Muscle of arm (tissue), 12 donors: Measurements from ENCODE around the gene CHTF18. TPM values are rescaled to one million over a fixed set of nuclear protein-coding genes. Genes with fewer than 3 reads are reported as not detected.
"Not testable (repeated sequence)": the region's sequence is repeated elsewhere in the genome, so short reads cannot be mapped to it uniquely, and the experiment has no call there.

Experiments
- DNase-seq: peaks from one replicate; pipeline ENCODE4 v3.0.0-alpha.2; 2013
- polyA plus RNA-seq, 12 donors: library from polyadenylated mRNA; unstranded; fragments of 120-200 nt; gene quantifications; one replicate each; pipeline ENCODE4 v1.2.1, GENCODE V29; 2013; ENCODE audit not compliant: insufficient read length in 12 of 12

Gene CHTF18
- polyA plus RNA-seq, 12 donors: 9.4 to 56.5 (median 13.5) TPM; not detected in 1

- peak; percentile 45 for DNase-seq
These were observed 37.1 kb downstream of the CHTF18 start for GRCh38 chr16:825341-826061.

DNA sequence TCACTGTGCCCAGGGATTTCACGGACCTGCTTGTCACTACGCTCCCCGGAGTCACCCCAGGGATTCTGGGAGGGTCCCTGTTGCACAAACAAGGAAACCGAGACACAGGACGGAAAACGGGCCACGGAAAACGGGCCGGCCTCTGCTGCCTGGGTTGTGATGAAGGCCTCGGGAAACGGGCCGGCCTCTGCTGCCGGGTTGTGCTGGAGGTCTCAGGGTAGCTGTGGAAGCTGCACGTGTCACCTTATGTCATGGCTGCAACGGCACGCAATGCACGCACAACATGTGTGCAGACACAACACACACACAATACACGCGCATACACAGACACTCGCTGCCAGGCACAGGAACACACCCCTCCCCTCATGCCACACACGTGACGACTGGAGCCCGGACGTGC lies 39.1 kb downstream of the CHTF18 start:
- no peak for DNase-seq

DNA sequence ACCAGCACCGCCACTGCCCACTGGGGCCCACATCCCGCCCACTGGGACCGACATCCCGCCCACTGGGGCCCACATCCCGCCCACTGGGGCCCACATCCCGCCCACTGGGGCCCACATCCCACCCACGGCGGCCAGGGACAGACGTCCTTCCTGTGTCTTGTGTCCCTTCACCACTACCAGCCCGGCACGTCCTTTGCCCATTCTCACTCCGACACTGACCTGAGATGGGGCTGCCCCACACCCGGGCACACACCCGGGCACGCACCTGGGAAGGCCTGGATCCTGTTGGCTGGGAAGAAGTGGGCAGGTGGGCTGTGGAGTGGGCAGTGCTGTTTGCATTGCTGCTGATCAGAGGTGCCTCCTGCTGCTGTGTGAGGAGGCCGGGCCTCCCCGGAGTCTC lies 40.5 kb downstream of the CHTF18 start:
- no peak for DNase-seq

DNA sequence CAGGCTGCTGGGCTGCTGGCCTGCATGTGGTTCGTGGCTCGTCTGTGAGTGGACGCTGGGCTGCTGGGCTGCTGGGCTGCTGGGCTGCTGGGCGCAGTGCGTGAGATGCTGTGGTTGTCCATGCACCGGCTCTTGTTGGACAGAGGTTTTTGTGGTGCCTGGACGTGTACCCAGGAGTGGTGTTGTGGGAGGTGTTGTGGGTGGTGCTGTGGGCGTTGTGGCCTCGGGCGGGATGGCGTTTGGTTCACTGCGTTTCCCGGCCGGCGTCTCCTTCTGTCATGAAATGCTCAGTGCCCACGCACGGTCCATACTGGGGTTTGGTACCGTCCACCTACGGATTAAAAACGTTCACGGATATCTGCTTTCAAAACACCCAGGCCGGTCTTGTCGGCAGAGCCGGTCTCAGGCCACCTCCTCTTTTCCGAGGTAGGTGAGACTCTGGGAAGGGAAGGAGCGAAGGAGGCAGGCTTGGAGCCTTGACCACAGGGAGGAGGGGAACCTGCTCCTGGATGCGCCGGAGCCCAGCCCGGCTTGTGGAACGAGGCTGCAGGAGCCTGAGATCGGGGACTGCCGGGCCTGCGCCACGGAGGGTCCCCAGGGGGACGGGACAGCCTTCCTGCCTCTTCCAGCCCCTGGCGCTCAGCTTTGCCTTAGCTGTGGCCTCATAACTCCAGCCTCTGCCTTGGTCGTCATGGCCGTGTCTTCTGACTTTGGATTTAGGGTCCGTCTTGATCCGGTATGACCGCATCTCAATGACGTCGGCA lies 41.9 kb downstream of the CHTF18 start:
- no peak for DNase-seq

- DNase-seq: no peak
These were observed 42.6 kb downstream of the CHTF18 start for GRCh38 chr16:830871-831570.

GRCh38 chr16:831571-832413 lies 43.4 kb downstream of the CHTF18 start:
- DNase-seq: no peak

GRCh38 chr16:832652-833336 lies 44.4 kb downstream of the CHTF18 start:
- DNase-seq: no peak

GRCh38 chr16:833411-833810 lies 45.0 kb downstream of the CHTF18 start:
- DNase-seq: no peak

DNA sequence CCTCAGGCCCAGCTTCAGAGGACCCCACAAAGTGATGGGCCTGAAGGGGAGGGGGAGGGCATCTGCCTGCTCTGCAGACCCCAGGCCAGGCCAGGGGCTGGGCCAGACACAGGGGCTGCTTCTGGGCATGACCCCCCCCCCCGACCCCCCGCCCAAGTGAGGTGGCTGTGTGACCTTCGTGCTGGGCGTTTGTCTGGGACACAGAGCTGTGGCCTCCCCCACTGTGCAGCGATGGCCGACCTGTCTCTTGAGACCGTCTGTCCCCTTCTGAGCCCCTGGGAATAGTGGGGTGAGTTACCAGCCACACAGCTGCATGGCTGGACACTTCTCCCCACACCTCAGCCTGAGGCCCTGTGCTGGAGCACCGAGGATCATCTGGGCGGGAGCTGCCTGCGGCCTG lies 47.0 kb downstream of the CHTF18 start:
- DNase-seq: no peak

- DNase-seq: no peak
These were observed 47.8 kb downstream of the CHTF18 start for GRCh38 chr16:836221-836620.

- not testable (repeated sequence) for DNase-seq
These were observed 48.4 kb downstream of the CHTF18 start for GRCh38 chr16:836822-837221.

DNA sequence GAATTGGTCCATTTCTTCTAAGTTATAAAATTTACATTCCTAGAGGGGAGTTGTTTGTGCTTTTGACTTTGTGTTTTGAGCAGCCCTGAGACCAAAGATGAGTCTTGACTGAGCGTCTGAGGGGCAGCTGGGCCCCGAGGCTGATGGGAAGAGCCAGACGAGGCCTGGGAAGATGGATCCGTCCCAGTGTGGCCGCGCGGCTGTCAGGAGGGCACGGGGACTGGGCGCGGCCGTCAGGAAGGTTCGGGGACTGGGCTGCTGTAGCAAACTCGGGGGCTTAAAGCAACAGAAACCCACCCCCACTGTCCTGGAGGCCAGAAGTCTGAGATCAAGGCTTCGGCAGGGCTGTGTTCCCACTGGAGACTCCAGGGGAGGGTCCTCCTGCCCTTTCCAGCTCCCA lies 50.3 kb downstream of the CHTF18 start:
- DNase-seq: no peak

- DNase-seq: no peak
These were observed 51.4 kb downstream of the CHTF18 start for GRCh38 chr16:839643-840408.

DNA sequence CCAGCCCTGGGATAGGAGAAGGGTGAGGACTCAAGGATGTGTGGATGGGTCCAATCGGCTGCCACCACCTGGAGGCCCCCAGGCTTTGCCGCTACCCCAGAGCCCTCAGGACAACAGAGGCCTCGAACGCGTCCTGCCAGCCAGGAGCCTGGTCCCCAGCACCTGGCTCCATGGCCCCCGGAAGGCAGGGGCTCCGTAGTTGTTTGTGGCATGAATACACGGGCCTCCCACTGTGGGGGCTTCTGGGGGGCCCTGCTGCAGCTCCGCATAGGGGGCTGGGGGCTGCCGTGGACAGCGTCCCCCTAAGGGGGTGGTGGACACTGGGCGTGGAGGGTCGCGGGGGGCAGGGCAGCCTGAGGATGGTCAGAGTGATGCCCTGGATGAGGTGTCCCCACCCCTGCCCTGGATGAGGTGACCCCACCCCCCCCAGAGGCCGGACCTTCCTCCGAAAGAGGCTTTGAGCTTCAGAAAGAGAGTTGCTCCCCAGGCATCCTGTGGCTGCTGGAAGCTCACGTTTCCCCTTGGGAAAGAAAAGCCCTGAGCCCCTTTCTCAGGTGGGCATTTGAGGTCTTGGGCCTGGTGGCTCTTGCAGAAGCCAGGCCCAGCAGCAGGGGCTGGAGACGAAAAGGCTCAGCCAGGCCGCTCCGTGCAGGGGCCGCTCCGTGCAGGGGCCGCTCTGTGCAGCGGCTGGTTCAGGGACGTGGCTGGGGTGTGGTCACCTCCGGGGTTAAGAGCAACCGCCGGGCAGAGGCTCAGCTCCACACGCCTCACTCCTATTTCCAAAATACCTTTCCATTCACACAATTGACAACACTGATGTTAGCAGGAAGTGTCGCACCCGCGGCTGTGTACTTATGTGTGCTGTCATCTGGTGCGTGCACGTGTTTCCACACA lies 52.4 kb downstream of the CHTF18 start:
- DNase-seq: no peak

GRCh38 chr16:841455-842060 lies 53.1 kb downstream of the CHTF18 start:
- DNase-seq: no peak

DNA sequence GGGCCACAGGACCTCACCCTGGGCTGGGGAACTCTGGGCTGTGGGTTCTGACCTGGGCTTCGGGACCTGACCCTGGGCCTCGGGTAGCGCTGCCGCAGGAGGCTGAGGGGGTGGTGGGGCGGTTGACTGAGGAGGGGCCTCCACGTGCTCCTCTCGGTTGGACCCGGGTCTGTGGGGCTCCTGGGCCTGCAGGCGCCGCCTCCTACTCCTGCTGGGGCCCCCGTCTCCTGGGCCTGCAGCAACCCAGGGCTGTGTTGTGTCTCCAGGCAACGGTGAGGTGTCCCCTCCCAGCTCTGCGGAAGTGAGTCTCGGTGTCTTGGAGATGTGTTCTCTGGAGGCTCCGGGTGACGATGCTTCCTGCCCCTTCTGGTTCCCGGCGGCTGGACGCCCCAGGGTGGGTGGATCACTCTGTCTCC lies 53.6 kb downstream of the CHTF18 start:
- peak; percentile 56 for DNase-seq

DNA sequence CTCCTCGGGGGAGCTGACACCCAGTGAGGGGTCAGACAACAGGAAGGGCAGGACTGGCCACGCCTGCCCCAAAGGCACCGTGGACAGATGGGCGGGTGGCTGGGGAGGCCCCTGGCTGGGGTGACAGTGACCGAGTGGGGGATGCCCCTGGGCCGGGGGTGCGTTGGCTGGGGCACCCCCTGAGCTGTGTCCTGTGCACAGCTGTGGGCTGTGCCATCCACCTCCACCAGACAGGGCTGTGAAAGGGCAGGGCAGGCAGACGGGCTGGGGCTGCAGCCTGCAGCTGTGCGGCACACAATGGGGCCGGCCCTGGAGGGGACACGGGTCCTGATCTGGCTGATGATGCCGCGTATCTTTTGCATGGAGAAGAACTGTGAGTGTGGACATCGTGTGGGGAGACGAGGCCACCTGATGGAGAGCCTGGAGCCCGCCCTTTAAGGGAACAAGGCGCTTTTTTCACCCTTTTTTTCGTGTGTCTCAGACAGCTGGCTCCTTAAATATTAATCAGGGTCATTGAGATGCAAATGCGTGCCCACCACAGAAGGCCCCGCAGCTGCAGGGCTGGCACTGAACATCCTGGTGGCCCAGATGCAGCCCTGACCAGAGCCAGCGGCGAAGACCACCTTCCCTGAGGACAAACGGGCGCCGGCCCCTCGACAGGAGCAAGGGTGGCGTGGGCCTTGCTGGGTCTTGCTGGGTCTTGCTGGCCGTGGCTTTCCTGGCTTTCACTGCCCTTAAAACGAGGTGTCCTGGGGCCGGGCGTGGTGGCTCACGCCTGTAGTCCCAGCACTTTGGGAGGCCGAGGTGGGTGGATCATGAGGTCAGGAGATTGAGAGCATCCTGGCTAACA lies 54.5 kb downstream of the CHTF18 start:
- DNase-seq: no peak

- DNase-seq: no peak
These were observed 55.4 kb downstream of the CHTF18 start for GRCh38 chr16:843771-844170.
